NCI-H2029 (cell line): ENCODE measurements around the gene KLHL11.

Source experiments
- DNase-seq: peaks from one replicate; lab custom pipeline; 2025; lab: John Stamatoyannopoulos, UW

KLHL11 gene

GRCh38 chr17:41864836-41865595 is at the start of gene KLHL11:
TSS of gene KLHL11 (minus strand) at chr17:41865423. CDS start at chr17:41865370, 53 bp downstream.
- DNase-seq: peak; percentile 75

DNA sequence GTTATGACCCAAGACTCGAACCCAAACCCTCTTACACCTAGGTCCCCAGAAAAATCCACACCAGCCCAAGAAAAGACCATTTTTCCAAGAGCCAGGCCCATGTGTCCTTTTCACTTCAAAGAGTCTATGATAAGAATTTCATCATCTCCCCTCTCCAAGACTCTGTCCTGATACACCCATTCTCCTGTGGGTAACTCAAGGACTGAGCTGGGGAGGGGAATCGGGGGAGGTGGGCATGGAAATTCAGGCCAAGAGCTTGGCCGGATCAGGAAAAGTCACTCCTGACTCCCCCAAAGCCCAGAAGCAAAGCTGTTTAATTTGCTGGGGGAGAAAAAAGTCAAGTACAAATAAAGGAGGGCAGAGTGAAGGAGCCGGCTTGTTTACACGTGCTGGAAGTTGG is 49.8 kb upstream of the KLHL11 start:
- DNase-seq: no peak

- no peak for DNase-seq
Measured at GRCh38 chr17:41914358-41914766, 49.1 kb upstream of the KLHL11 start.

GRCh38 chr17:41913798-41914197 is 48.6 kb upstream of the KLHL11 start:
- no peak for DNase-seq

DNA sequence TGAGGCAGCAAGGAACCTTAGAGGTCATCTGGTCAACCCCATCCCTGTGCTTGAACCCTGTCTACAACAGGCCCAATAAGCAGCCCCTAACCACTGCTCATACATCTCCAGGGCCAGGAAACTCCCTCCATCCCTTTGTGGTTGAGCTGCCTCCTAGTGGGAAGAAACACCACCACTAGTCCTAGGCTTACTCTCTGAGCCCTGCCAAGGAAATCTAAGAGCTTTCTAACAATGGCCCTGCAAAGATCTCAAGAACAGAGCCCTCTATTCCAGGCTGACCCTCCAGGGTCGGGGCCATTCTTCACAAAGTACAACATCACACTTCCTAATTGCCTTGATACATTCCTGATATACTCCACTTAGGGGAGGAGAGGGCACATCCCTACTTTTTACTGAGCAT is 47.7 kb upstream of the KLHL11 start:
- no peak for DNase-seq

DNA sequence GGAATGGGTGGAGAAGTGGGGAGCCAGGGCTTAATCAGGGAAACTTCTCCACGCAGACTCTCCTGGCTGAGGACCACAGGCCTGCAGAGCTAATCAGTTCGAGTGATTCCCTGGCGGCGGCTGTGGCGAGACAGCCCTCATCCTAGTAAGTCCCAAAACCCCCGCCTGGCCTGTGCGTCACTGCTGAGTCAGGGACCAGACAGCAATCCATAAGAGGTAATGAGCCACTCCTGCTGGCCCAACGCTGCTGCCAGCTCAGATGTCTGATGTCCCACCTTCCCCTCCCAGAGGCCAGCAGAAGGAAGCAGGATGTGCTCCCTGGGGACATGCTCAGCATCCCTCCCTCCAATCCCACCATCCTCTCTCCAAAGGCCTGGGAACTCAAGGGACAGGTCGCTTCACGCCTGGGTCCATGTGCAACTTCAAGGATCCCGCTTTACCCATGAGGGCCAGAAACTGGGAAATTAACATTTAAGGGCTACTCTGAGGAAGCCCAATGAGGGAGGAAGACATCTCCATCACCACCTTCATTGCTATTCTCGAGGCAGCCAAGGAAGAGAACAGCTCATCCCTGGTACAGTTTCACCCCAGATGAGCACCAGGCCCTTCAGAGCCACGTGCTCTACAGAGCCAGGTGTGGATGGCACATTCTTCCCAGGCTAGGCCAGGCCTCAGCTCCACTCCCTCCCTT is 45.6 kb upstream of the KLHL11 start:
- DNase-seq: no peak

GRCh38 chr17:41909088-41909487 is 43.9 kb upstream of the KLHL11 start:
- DNase-seq: no peak

DNA sequence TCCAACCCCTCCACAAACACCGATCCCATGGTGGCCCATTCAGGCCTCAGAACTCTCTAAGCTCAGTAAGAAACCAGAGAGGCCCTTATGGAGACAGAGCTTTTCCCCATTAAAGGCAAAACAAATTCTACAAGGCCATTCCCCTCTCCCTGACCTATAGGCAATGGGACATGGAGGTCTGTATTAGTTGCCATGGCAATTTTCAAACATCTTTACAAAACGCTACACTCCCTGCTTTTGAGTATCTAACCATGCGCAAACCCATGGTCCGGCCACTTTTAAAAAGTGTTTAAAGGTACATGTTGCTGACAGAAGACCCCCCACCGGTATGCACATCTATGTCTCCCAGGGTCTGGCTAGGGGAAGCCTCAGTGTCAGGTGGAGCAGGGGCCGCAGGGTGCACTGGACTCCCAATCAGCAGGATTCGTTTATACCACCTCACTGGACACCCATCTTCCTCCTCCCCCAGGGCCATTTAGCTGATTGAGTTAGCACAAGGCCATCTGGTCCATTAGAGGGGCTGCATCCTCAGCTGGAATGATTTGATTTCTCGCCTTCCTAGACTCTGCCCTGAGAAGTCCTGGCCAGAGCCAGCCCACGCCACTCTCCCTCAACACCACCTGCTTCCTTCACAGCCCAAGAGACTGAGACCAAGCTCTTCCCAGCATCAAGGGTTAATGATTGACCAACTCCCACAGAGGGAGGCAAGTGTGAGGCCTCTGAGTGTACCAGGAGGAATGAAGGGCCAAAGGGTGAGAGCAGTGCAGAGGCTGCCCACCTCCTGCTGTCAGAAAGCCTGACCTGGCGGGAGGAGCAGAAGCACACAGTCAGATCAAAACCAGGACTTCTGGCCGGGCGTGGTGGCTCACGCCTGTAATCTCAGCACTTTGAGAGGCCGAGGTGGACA is 42.7 kb upstream of the KLHL11 start:
- no peak for DNase-seq

DNA sequence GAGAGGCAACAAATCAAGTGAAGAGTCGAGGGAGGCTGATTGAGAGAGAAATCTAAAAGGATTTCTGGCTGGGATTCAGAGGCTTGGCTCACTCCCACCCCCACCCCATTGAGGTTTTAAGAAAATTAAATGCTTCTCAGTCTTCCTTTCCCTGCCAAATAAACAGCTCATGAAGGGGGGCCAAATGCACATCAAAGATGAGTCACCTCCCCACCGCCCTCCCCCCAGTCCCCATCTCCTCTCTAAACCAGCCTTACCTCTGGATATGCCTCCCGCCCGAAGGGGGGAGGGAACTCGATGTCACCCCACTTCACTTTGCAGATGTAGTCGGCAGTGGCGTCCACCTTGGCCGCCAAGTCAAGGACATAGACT is 41.9 kb upstream of the KLHL11 start:
- DNase-seq: no peak

DNA sequence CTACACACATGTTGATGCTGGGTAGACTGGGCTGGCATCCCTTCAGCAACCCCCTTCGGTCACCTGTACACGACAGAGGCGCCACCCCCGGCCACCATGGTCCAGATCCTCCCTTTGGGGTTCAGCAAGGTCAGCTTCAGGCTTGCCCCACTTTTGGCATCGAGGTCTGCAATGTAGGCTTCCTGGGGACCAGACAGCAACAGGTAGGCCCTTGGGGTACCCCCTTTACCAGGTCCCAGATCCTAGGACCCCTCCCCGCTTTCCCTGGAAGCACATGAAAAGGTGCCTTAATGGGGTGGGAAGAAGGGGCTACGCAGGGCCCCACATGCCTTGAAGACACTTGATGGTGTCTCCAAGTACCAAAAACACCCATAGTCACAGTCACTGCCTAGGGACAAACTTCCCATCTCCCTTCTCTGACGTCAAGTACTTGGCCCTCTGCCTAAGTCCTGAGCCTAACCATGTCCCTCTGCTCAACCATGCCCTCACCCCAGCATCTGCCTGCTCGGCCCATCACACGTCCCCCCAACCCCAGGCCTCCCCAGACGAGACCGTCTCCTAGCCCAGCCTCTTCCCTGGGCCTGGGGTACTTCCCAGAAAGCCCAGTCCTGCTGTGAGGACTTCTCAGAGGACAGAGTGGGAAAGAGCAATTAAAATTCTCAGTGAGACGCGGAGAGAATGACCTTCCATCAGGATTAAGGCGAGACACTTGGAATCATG is 41.4 kb upstream of the KLHL11 start:
- no peak for DNase-seq

DNA sequence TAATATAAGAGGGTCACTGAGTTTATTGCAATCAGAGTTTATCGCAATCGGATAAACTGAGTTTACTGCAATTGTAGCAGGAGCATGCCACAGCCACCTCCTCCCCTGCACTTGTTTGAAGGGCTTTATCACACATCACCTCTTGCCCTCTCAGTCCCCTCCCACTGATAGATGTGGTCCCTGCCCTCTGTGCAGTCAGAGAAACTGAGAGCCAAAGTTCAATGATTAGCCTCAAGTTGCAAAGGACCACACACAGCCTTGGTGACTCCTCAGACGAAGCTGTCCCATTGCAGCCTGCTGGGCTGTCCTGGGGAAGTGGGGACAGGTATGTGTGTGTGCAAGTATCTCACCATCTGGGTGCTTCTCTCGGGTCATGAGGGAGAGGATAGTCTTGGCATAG is 39.9 kb upstream of the KLHL11 start:
- no peak for DNase-seq

DNA sequence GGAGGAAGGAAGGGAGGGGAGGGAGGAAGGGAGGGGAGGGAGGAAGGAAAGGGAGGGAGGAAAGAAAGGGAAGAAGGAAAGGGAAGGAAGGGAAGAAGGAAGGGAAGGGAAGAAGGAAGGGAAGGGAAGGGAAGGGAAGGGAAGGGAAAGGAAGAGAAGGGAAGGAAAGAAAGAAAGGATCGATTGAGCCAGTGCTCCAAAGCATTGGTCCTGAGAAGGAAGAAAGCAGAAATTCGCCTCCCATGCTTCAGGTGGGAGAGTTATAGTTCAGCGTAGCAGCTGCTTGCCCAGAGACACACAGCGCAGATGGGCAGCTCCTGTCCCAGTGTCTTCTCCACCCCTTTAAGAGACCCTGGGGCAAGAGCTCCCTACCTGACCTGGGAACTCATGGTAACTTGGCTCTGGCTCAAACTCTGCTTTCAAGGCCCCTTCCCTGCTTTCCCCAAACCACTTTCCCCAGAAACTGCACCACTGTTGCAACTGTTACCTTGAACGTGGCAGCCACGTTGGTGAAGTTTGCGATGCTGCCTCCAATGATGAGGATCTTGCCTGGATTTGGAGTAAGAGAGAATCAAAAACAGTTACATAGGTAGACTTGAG is 39.1 kb upstream of the KLHL11 start:
- DNase-seq: no peak

GRCh38 chr17:41901646-41902045 is 36.4 kb upstream of the KLHL11 start:
- no peak for DNase-seq

- no peak for DNase-seq
Measured at GRCh38 chr17:41896726-41897125, 31.5 kb upstream of the KLHL11 start.

DNA sequence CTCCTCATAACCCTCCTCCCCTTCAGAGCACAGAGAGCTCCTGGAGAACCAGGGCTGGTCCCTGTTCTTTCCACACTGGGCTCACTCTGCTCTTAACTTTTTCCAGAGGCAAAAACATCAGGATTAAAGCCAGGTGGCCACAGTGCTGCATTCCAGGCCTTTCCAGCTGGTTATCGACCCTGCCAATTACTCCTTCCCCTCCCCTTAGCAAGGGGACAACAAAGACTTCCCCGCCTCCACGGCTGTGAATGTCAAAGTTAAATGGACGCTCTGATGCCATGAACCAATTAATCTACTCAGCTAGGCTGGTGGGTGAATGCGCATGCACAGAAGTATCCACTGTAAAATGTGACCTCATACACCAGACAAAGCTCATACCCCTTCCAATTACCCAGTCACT is 30.4 kb upstream of the KLHL11 start:
- no peak for DNase-seq

- DNase-seq: no peak
Measured at GRCh38 chr17:41894791-41895331, 29.6 kb upstream of the KLHL11 start.

DNA sequence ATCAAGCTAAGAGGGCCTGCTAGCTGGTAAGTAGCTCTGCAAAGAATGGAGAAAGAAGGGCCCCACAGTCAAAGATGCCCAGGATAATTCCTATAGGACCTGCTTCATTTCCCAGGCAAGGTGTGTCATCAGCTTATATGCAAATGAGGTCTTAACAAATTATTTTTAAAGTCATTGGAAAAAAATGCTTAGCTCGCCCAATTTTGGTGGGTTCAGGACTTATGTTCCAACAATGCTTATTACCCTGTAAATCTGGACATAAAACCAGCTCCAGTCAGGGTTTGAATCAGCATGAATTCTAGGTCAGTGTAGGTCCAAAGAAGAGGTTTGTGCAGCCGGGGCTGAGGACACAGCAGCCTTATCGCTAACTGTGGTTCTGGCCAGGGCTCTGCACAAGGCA is 28.2 kb upstream of the KLHL11 start:
- no peak for DNase-seq

DNA sequence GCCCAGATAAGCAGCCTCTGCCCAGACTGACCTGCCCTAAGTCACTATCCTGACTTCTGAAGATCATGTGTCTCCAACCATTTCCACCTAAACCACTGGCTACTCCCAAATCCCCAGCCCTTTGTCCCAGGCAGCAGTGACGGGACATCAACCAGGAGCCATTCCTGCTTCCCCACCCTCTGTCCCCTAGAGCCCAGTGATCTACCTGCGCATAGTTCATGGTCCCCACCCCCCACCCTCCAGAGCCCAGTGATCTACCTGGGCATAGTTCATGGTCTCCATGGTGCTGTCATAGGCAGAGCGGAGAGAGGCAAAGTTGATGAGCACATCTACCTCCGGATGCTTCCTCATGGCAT is 26.8 kb upstream of the KLHL11 start:
- no peak for DNase-seq

DNA sequence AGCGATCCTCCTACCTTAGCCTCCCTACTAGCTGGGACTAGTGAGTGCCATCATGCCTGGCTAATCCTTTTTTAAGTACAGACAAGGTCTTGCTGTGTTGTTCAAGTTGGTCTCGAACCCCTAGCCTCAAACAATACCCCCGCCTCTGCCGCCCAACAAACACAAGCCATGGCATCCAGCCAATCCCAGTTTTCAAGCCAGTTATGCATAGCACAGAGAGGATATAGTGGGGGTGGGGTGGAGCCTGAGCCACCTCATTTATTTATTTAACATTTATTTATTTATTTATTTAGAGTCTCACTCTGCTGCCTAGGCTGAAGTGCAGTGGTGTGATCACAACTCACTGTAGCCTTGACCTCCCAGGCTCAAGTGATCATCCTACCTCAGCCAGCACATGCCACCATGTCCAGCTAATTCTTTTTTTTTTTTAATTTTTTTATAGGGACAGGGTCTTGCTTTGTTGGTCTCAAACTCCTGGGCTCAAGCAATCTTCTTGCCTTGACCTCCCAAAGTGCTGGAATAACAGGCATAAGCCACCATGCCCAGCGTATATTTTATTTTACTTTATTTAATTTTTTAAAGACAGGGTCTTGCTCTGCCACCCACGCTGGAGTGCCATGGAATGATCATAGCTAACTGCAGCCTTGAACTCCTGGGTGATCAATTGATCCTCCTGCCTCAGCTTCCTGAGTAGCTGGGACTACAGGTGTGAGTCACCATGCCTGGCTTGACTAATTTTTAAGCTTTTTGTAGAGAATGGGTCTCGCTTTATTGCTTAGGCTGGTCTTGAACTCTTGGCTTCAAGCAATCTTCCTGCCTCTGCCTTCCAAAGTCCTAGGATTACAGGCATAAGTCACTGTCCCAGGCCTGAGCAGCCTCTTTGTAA is 26.2 kb upstream of the KLHL11 start:
- DNase-seq: no peak

- no peak for DNase-seq
Measured at GRCh38 chr17:41888332-41888965, 23.2 kb upstream of the KLHL11 start.
